Ovary (tissue), 9 donors: ENCODE measurements around the gene PNMA8C. TPM values are rescaled to one million over a fixed set of nuclear protein-coding genes. Genes with fewer than 3 reads are reported as not detected.
A peak's percentile ranks its signal among the peaks of the same experiment; 100 is the strongest.

Experiments
- DNase-seq, 5 donors: peaks; one replicate each; pipeline ENCODE4 v3.0.0-alpha.2; 2019 to 2020
- H3K27ac ChIP-seq, 2 donors: fragments of 200-600 bp; one replicate each; pipeline versions ENCODE4 v1.5.1 to v1.8.0; 2019 to 2022
- H3K27me3 ChIP-seq: fragments of 200-600 bp; one replicate; pipeline ENCODE4 v1.8.0; 2022
- H3K36me3 ChIP-seq: fragments of 200-600 bp; sonication (generic); one replicate; pipeline ENCODE4 v1.5.1; 2019
- H3K4me1 ChIP-seq: one replicate; pipeline ENCODE4 v1.8.1; 2013; ENCODE audit warnings: mild to moderate bottlenecking, moderate library complexity; ENCODE audit not compliant: insufficient read depth
- H3K4me3 ChIP-seq: fragments of 200-600 bp; sonication (generic); one replicate; pipeline ENCODE4 v1.5.1; 2017
- H3K9me3 ChIP-seq, 2 donors: fragments of 200-600 bp in 1 of 2; sonication (generic) in 1 of 2; one replicate each; pipeline versions ENCODE4 v1.5.1 to v1.8.1; 2013 to 2019; ENCODE audit warnings: mild to moderate bottlenecking in 1 of 2, moderate library complexity in 1 of 2
- CTCF ChIP-seq, 3 donors: fragments of 450-650 bp in 2 of 3; fragments of 200-600 bp in 1 of 3; IDR thresholded peaks; one replicate each; pipeline versions ENCODE4 v1.5.1 to v1.8.0; 2016 to 2022; ENCODE audit warnings: antibody characterized with exemption in 3 of 3, mild to moderate bottlenecking in 1 of 3
- EP300 ChIP-seq: sonication (generic); formaldehyde crosslinking; IDR thresholded peaks from one replicate; pipeline ENCODE4 v1.6.1; 2017; ENCODE audit warnings: antibody characterized with exemption
- POLR2A ChIP-seq: fragments of 450-650 bp; IDR thresholded peaks from one replicate; pipeline ENCODE4 v1.6.1; 2017; ENCODE audit warnings: antibody characterized with exemption, mild to moderate bottlenecking, moderate library complexity
- WGBS, 3 donors: extraction: QIAGEN DNeasy Blood & Tissue Kit in 1 of 3; methylation state at CpG; one replicate each; pipeline versions ENCODE4 v1.1.5 to v1.1.7; 2013 to 2017; 5-methylcytosine and 5-hydroxymethylcytosine counted together
- intact Hi-C, 4 donors: fragments of 100-400 bp; cut with DNase I; formaldehyde crosslinking; loops; one replicate each; pipeline versions ENCODE4 v1.11.0 to v1.15.1; 2022 to 2023
- polyA plus RNA-seq, 2 donors: library from polyadenylated mRNA; stranded (reverse); fragments of 200-250 nt in 1 of 2; fragments of 350-450 nt in 1 of 2; fragmentation: Illumina TruSeq in 1 of 2; extraction: RNeasy Lipid Tissue Mini Kit (QIAGEN cat#74804) in 1 of 2; gene quantifications; one replicate each; pipeline ENCODE4 v1.2.3, GENCODE V29; 2013 to 2014
- total RNA-seq, 7 donors: library from RNA; depleted of rRNA in 2 of 7; stranded (reverse); fragments of >200 nt in 2 of 7; fragmentation: NEBNext Ultra II Directional in 3 of 7; extraction: Animal tissue kit (Norgen Biotek cat#: 25700) in 3 of 7; gene quantifications; one replicate each; pipeline versions ENCODE4 v1.1.0 to v1.2.4, GENCODE V29; 2016 to 2023
- donor health status: DM: no; HTN: no; CAD: no; lungs with moderate emphysema.
- donor health status: DM: no; HTN: no; CAD: no.
- donor health status: Bipolar disorder and iron deficiency.
- donor health status: DM: yes; HTN: yes; CAD: no.
- donor health status: DM: no; HTN: no; CAD: no.
- donor health status: DM: yes; HTN: yes; CAD: no.

The PNMA8C gene
- total and polyA plus RNA-seq, 9 donors, result 0.15 to 0.82 (median 0.35) TPM; not detected in 1

- Histone ChIP-seq H3K9me3 (no peaks in the 10 kb centered on the region), H3K27ac (no peak overlapping the region), H3K36me3 (no peaks in the 10 kb centered on the region), H3K4me1 (no peaks in the 10 kb centered on the region), H3K27me3 (no peaks in the 10 kb centered on the region), H3K4me3 (no peak overlapping the region)
- TF ChIP-seq CTCF (IDR thresholded peaks at IDR 0.05), result no peak
- TF ChIP-seq POLR2A, result no peak
- TF ChIP-seq EP300, result no peak
- WGBS, 3 donors, result 86 to 89% (median 87%) methylated on average over 11 of the region's 11 CpGs
- peak in 2 of 5 donors; percentile 9 to 21 for DNase-seq
- intact Hi-C loops, result no loop called here
These were observed 43.1 kb downstream of the PNMA8C start for GRCh38 chr19:46385636-46386035.

- H3K27me3 ChIP-seq, result no peaks in the 10 kb centered on the region
- no peak for TF ChIP-seq POLR2A
- TF ChIP-seq EP300, result no peak
- TF ChIP-seq CTCF (IDR thresholded peaks at IDR 0.05), result no peak
- H3K27ac ChIP-seq, result no peak overlapping the region
- H3K4me3 ChIP-seq, result no peak overlapping the region
- no peaks in the 10 kb centered on the region for H3K4me1 ChIP-seq
- no peaks in the 10 kb centered on the region for H3K36me3 ChIP-seq
- H3K9me3 ChIP-seq, result no peaks in the 10 kb centered on the region
- peak in 3 of 5 donors; percentile 11 to 27 (median 12) for DNase-seq
- WGBS, 3 donors, result 90 to 94% (median 93%) methylated on average over 11 of the region's 11 CpGs
- intact Hi-C loops, result no loop called here
These were observed 44.3 kb downstream of the PNMA8C start for GRCh38 chr19:46384396-46384795.

- Histone ChIP-seq H3K9me3 (no peaks in the 10 kb centered on the region), H3K4me1 (peaks cover 3% of the 10 kb centered on the region), H3K27me3 (no peaks in the 10 kb centered on the region), H3K36me3 (no peaks in the 10 kb centered on the region), H3K4me3 (no peak overlapping the region), H3K27ac (no peak overlapping the region)
- peak in 3 of 5 donors; percentile 13 to 22 (median 14) for DNase-seq
- 79 to 85% (median 85%) methylated on average over 7 of the region's 7 CpGs for WGBS, 3 donors
- TF ChIP-seq CTCF (IDR thresholded peaks at IDR 0.05), result no peak
- no peak for TF ChIP-seq POLR2A
- TF ChIP-seq EP300, result no peak
- intact Hi-C loops, result no loop called here
These were observed 44.9 kb downstream of the PNMA8C start for GRCh38 chr19:46383846-46384245.

- peak in 1 of 5 donors; percentile 22 for DNase-seq
- Histone ChIP-seq H3K4me3 (no peak overlapping the region), H3K36me3 (no peaks in the 10 kb centered on the region), H3K27ac (no peak overlapping the region), H3K4me1 (peaks cover 4% of the 10 kb centered on the region), H3K9me3 (no peaks in the 10 kb centered on the region), H3K27me3 (no peaks in the 10 kb centered on the region)
- intact Hi-C loops, result no loop called here
- 76 to 85% (median 81%) methylated on average over 22 to 23 of the region's 23 CpGs for WGBS, 3 donors
- TF ChIP-seq POLR2A (no peak), CTCF (IDR thresholded peaks at IDR 0.05) (no peak), EP300 (no peak)
These were observed 45.4 kb downstream of the PNMA8C start for GRCh38 chr19:46383171-46383815.
